ENCODE measurements around the gene GLRA1. TPM values are rescaled to one million over a fixed set of nuclear protein-coding genes. Genes with fewer than 3 reads are reported as not detected.

GLRA1 gene
- total and polyA plus RNA-seq, 4 donors = not detected

GRCh38 chr5:151820903-151821302 lies 103.7 kb downstream of the GLRA1 start:
- Histone ChIP-seq H3K36me3 (ENCODE audit: control insufficient read depth in 4 of 4, insufficient read depth in 3 of 4, low read depth in 1 of 4, low read length in 3 of 4) (peaks cover 0 to 3% (median 0%) of the 10 kb centered on the region in 4 donors), H3K27me3 (ENCODE audit: control insufficient read depth in 4 of 4, insufficient read depth in 4 of 4, low read length in 3 of 4) (no peaks in the 10 kb centered on the region), H3K9me3 (ENCODE audit: control insufficient read depth in 4 of 4, low read length in 3 of 4) (no peaks in the 10 kb centered on the region), H3K4me3 (ENCODE audit: low read depth in 1 of 3, low read length in 3 of 3) (no peak overlapping the region), H3K4me1 (ENCODE audit: control insufficient read depth in 4 of 4, insufficient read depth in 4 of 4, low read length in 3 of 4) (no peaks in the 10 kb centered on the region), H3K27ac (ENCODE audit: low read depth in 1 of 2, low read length in 2 of 2) (no peak overlapping the region), H3K9ac (ENCODE audit: low read depth in 1 of 2, low read length in 2 of 2) (no peak overlapping the region)
- 91% methylated on average over 1 of the region's 1 CpG for WGBS
- TF ChIP-seq FOXA2 (IDR thresholded peaks at IDR 0.05) (no peak), ZBTB33 (IDR thresholded peaks at IDR 0.05) (no peak), YY1 (IDR thresholded peaks at IDR 0.05) (no peak), NR2F2 (IDR thresholded peaks at IDR 0.05) (no peak), FOXA1 (IDR thresholded peaks at IDR 0.05) (no peak), ATF3 (IDR thresholded peaks at IDR 0.05) (no peak), HNF4G (IDR thresholded peaks at IDR 0.05) (no peak), JUND (IDR thresholded peaks at IDR 0.05) (no peak), GABPA (IDR thresholded peaks at IDR 0.05 in 1 of 2, conservative IDR thresholded peaks at IDR 0.05 in 1 of 2) (no peak), RAD21 (IDR thresholded peaks at IDR 0.05) (no peak), RXRA (IDR thresholded peaks at IDR 0.05) (no peak), REST (IDR thresholded peaks at IDR 0.05) (no peak), HNF4A (conservative IDR thresholded peaks at IDR 0.05) (no peak), CTCF (IDR thresholded peaks at IDR 0.05; ENCODE audit: low read depth, low read length, missing input control) (no peak), SP1 (IDR thresholded peaks at IDR 0.05) (no peak), EGR1 (IDR thresholded peaks at IDR 0.05; ENCODE audit: low read depth in 2 of 2) (no peak), TAF1 (conservative IDR thresholded peaks at IDR 0.05) (no peak)
- TF ChIP-seq, protein P1, sequence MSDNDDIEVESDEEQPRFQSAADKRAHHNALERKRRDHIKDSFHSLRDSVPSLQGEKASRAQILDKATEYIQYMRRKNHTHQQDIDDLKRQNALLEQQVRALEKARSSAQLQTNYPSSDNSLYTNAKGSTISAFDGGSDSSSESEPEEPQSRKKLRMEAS (IDR thresholded peaks at IDR 0.05) = no peak
- no peak for DNase-seq (ENCODE audit: low spot score)

Data from liver (tissue), 9 donors.